Thyroid gland (tissue), 4 donors: ENCODE results near the gene CYP26B1.

Experiments used
- CTCF ChIP-seq, 6 experiments: fragments of 200-600 bp in 3 of 6; fragments of 450-650 bp in 3 of 6; sonication (generic) in 3 of 6; IDR thresholded peaks; one replicate each; pipeline ENCODE4 v1.5.1; 2016 to 2019; ENCODE audit warnings: antibody characterized with exemption in 6 of 6, mild to moderate bottlenecking in 2 of 6, inconsistent platforms in 1 of 6, moderate library complexity in 1 of 6
- POLR2A ChIP-seq, 2 donors: fragments of 450-650 bp; IDR thresholded peaks; one replicate each; pipeline ENCODE4 v1.6.1; 2017; ENCODE audit warnings: antibody characterized with exemption in 2 of 2, mild to moderate bottlenecking in 2 of 2, moderate library complexity in 1 of 2

- TF ChIP-seq POLR2A (IDR thresholded peaks at IDR 0.05) (no peak), CTCF (IDR thresholded peaks at IDR 0.05) (no peak)
Observed at GRCh38 chr2:72126186-72127100, 21.2 kb downstream of the CYP26B1 start.
